GM15510 (cell line): ENCODE data around the gene UBALD1.

Experiments used
- POLR2A ChIP-seq: IDR thresholded peaks from 3 replicates; pipeline ENCODE4 v1.6.1; 2011; ENCODE audit warnings: borderline replicate concordance; ENCODE audit not compliant: insufficient read length; ENCODE audit errors: extremely low read depth

The UBALD1 gene

DNA sequence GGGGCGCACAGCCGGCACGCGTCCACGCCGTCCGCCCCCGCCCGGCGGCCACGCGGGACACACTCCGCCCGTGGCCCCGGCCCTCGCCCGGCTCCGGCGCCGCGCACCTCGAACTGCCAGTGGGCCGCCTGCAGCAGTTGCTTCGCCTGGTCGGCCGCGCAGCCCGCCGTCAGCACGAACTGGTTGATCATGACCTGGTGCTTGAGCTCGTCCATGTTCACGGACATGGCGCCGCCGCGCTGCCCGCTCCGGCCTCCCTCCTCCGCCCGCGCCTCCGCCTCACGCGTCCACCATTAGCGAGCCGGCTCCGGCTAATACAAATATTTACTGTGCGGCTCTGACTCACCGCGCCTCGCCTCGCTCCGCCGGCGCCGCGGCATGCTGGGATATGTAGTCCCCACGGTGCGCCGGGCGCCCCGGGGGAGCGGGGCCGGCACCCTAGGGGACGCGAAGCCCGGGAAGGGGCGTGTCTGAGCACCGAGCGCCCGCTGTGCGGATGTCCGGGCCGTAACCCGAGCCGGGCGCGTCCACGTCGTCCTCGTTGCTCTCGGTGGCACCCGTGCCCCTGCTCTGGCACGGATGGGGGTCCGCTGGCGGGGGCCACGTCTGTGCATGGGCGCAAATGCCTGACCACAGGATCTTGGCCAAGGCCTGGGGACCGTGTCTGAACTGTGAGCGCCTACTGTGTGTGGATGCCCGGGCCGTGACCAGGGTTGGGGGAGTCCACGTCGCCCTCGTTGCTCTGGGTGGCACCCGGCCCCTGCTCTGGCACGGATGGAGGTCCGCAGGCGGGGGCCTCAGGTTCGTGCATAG lies at the start of gene UBALD1:
Gene UBALD1 (minus strand): TSS at position 318 of the 813 bp plus-strand sequence. CDS start 91 bp downstream, at position 227.
- peak; percentile 76 for TF ChIP-seq POLR2A

DNA sequence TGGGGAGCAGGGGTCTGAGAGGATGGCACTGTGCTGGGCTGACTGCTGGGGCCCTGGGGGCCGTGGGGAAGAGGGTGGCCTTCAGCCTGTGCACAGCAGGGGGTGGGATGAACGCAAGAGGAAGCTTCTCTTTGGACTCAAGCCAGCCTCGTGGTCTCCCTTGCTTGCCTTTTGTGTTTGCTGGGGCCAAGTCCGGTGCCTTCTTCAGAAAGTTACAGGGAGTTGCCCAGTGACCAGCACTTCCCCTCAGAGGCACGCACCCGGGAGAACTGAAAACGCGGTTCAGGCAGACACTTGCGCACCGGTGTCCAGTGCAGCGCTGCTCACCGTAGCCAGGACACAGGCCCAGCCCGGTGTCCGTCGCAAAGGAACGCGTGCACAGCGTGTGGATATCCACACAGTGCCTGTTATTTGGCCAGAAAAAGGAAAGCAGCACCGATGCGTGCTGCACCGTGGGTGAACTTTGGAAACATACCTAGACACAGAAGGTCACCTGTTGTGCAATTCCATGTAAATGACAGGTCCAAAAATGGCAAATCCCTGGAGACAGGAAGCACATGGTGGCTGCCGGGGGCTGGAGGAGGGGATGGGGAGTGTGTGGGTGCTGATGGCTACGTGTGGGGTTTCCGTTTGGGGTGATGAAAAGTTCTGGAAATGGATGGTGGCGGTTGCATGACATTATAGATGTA lies 49.2 kb upstream of the UBALD1 start:
- TF ChIP-seq POLR2A: no peak

DNA sequence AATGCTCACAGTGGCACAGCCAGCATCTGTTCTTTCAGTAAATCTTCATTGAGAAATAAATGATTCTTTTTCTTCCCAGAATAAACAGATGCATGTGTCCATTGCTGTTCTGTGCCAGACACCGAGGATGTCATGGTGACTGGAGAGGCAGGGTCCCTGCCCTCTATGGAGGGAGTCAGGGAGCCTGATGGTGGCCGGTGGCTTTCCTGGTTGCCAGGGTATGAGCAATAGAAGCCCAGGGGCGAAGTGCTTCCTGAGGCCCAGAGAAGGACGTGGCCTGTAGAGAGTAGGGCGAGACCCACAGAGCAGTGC lies 48.7 kb upstream of the UBALD1 start:
- TF ChIP-seq POLR2A: no peak

DNA sequence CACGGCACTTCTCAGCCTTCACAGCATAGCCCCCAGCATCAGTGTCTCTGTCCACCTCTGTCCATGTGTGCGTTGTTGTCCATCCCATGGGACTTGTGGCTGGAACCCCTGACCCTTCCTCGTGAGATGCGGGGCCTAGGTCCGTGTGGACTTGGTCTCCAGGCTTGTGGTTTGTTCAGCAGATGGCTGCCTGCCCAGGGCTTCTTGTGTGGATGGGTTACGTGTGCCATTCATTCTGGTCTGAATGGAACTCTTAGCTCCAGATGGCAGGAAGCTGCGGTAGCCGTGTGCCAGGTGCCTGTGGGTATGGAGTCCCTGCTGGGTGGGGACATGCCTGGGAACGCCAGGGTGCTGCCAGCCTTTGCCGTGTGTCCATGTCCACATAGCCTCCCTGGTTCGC lies 47.0 kb upstream of the UBALD1 start:
- TF ChIP-seq POLR2A: no peak

DNA sequence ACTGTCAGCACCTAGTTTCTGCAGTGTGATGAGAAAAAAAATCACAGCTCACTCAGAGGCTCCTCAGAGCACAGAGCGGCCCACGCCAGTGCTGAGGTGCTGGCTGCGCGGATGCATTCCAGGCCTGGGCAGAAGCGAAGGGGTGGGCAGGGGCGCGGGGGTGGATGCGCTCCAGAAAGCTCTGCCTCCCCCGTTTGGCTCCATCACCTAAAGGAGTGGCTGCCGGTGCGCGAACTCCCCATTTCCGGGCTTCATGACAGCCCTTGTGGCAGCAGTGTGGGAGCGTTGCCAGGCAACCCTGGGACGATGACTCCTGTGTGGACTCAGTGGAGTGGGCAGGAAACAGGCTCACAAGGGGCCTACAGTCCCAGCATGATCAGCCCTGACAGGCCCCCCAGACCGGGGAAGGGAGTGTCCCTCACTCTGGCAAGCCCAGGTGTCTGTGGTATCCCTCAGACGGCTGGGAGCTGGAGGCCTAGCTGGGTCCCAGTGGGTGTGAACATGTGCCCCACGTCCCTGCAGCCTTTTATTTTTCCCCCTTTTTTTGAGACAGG lies 45.8 kb upstream of the UBALD1 start:
- TF ChIP-seq POLR2A: no peak

DNA sequence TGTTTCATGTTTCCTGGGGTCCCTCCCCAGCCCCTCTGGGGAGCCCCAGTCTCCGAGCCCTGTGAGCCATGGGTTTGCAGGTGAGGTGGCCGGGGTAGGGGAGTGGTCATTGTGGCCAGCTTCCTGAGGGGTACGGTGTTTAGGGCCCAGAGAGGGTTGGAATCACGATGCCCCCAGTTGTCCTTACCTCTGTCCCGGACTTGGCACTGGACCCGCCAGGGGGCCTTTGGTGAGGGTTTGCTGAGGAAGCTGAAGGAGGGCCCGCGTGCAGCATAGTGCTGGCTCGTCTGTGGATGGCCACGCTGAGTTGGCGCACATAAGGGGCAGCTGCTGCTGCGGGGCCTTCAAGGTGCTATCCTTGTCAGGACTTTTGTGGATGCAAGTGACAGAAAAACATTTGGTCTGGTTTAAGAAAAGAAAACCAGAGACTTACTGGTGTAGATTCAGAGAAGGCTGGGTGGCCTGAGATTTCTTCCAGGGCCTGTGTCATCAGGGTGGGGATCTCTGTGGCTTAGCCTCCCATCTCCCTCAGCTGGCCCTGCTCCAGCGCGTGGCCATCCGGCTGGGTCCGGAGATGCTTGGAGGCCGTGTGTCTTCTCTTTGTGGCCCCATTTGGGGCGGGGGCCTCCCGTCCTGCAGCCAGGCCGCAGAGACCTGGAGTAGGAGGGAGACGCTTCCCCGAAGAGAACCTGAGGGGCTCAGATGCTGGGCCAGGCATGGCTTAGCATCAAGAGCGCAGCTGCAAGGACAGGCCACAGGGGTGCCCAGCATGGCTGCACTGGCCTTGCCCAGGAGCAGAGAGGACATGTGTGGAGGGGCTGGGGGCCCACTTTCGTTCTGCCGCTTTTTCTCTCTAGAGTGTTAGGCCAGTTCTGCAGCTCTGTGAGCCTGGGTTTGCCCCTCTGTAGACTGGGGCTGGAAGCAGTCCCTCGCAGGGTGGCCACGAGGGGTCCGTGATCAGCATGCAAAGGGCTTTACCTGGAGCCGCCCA lies 45.0 kb upstream of the UBALD1 start:
- no peak for TF ChIP-seq POLR2A

DNA sequence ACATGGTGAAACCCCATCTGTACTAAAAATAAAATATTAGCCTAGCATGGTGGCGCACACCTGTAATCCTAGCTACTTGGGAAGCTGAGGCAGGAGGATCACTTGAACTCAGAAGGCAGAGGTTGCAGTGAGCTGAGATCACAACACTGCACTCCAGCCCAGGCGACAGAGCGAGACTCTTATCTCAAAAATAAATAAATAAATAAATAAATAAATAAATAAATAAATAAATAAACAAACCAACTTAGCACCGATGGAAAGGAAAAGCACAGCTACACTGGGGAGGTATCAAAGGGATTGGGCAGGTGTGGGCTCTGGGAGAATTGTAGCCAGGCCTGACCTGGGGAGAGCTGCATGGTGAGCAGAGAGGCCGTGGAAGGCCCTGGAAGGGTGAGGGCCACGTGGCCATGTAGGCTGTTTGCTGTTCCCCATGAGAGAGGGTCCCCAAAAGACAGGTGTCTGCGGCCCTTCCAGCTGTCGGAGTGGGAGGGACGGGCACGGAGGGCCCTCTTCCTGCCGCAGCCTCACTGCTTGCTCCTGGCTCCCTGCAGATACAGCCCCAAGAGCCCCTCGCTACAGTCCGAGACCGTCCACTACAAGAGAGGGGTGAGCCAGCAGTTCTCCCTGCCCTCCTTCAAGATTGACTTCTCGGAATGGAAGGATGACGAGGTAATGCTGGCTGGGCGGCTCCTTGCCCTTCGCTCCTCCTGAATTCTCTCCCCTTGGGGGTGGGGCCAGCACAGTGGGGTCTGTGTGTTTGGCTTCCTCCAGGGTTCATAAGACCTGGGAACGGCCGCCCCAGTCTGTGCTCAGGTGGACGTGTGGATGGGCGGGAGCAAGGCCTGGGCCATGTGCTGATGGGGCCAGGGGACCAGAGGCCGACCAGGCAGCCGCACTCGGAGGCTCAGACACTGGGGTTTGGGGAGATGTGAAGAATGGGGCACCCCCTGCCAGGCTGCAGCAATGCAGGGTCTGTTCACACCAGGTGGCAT lies 42.3 kb upstream of the UBALD1 start:
- TF ChIP-seq POLR2A: no peak

DNA sequence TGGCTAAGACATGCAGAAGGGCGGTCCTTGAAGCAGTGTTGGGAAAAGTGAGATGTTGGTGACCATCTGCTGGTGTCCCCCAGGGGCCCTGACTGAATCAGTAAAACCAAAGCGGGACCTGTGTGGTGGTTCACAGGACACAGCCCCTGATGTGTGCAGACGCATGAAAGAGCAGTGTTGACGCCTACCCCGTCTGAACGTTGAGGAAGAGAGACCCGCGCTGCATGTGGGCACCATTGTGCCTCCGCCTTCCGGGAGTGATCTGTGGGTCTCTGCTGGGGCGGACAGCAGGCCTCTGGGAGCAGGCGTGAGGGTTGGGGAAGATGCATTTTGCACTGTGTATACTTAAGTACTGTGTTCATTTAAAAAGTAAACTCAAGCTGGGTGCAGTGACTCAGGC lies 41.5 kb upstream of the UBALD1 start:
- TF ChIP-seq POLR2A: no peak

DNA sequence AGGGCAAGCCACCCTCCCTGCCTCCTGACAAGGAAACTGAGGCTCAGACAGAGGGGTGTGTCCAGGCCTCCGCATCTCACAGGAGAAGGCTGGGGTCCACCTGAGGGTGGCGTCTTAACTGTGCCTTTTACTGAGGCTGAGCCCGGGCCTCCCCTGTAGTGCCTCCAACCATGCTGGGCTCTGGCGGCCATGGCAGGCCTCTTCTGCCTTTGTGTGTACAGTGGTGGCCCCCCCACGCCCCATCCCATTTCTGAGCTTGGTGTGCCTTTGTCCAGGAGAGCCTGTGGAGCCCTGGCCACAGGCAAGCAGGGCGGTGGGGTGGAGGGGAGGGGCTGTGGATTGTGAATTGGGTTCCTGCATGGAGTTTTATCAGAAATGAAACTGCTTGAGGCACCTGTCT lies 41.1 kb upstream of the UBALD1 start:
- no peak for TF ChIP-seq POLR2A

DNA sequence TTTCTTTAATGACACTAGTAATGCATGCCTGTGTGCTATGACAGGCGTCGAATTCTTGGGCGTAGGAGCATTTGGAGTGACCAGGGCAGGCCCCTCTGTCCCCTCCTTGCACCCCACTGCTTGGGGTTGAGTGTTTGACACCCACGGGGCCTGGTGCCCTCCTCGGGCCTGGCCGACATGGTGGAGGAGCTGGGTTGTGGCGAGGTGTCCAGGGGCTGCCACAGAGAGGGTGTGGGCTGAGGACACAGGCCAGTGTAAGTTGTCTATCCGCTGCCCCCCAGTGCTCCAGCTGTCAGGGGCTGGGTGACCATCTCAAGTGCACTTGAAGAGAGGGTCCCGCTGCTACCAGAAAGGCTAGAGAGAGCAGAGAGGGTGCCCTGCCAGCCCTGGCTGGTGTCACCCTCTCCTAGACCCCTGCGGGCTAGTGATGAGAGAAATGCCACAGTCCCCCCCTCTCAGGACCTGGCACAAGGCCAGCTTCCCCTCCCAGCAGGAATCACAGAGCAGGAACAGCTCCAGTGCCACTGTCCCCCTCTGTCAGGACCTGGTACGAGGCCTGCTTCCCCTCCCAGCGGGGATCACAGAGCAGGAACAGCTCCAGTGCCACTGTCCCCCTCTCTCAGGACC lies 40.4 kb upstream of the UBALD1 start:
- TF ChIP-seq POLR2A: no peak

DNA sequence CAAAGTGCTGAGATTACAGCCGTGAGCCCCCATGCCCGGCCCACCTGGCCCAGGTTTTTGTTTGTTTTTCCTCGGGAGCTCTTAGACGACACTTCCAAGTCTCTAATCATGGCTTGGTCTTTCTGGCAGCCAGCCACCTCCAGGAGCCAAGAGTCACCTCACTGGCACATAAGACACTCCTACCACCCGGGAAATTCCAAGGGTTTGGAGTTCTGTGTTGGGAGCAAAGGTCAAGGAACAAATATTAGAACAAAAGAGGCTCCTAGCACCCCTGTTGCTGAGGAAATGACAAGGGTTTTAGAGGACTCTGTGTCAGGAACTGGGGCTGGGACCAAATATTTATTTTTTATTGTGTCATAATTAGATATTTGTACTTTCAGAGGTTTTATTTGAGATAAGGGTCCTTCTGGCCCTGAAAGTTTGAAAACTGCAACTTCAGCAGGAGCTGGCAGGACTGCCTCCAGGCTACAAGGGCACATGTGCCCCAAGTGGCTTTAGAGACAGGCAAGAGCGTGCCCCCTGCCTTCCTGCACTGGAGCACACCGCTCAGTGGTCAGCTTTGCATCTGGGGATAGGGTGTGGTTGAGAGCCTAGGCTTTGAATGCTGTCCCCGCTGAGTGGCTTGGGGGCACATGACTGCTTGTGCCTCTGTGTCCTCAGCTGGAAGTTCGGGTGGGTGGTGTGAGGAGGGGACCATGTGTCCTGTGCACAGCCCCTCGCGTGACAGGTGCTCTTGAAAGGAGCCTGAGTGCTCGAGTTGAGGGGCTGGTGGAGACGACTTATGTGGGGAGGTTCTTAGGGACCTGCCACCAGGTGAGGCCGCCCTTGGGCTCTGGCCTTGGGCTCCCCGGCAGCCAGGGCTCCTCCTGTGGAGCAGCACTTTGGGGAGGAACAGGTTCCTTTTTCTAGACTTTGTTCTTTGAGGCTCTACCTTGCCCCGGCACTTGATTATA lies 39.6 kb upstream of the UBALD1 start:
- TF ChIP-seq POLR2A: no peak

DNA sequence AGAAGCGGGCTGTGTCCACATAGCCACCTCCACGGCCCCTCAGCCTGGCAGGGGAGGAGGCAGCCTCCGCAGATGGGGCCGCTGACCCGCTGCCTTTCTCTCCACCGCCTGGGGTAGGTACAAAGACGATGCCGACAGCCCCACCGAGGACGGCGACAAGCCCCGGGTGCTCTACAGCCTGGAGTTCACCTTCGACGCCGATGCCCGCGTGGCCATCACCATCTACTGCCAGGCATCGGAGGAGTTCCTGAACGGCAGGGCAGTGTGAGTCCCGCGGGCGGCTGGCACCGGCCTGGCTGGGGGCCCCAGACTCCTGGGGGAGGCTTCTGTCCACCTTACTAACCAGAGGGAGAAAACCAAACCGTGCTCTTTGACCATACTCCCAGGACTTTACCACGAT lies 37.9 kb upstream of the UBALD1 start:
- no peak for TF ChIP-seq POLR2A
